KMS-11 (cell line): ENCODE measurements around the gene UCHL3.

Source experiments
- H2AFZ ChIP-seq: fragments of 200-600 bp; sonication (generic); 2 replicates; pipeline ENCODE4 v1.6.1; 2016; ENCODE audit warnings: antibody characterized with exemption, mixed run types, low read depth
- H3K27ac ChIP-seq: fragments of 200-600 bp; sonication (generic); 2 replicates; pipeline ENCODE4 v1.6.1; 2016; ENCODE audit warnings: mild to moderate bottlenecking, mixed run types
- H3K27me3 ChIP-seq: fragments of 200-600 bp; sonication (generic); 2 replicates; pipeline ENCODE4 v1.6.1; 2017; ENCODE audit warnings: mild to moderate bottlenecking, low read depth, mixed run types, moderate library complexity; ENCODE audit not compliant: insufficient read depth
- H3K36me3 ChIP-seq: fragments of 200-600 bp; sonication (generic); 2 replicates; pipeline ENCODE4 v1.6.1; 2017; ENCODE audit warnings: mild to moderate bottlenecking, mixed run types; ENCODE audit not compliant: insufficient read depth
- H3K4me1 ChIP-seq: fragments of 200-600 bp; sonication (generic); 2 replicates; pipeline ENCODE4 v1.6.1; 2016; ENCODE audit warnings: mild to moderate bottlenecking, low read depth, mixed run types; ENCODE audit not compliant: poor library complexity, severe bottlenecking
- H3K4me2 ChIP-seq: fragments of 200-600 bp; sonication (generic); 2 replicates; pipeline ENCODE4 v1.7.0; 2016; ENCODE audit warnings: mild to moderate bottlenecking, mixed run types
- H3K4me3 ChIP-seq: fragments of 200-600 bp; sonication (generic); IDR thresholded peaks from 2 replicates; pipeline ENCODE4 v1.6.1; 2017; ENCODE audit warnings: low read depth, low read length, mixed read lengths; ENCODE audit not compliant: insufficient read depth
- H3K79me2 ChIP-seq: fragments of 200-600 bp; sonication (generic); 2 replicates; pipeline ENCODE4 v1.6.1; 2016; ENCODE audit warnings: low read depth, mixed run types; ENCODE audit not compliant: insufficient read depth
- H3K9ac ChIP-seq: fragments of 200-600 bp; sonication (generic); 2 replicates; pipeline ENCODE4 v1.6.1; 2016; ENCODE audit warnings: mild to moderate bottlenecking, mixed run types
- H4K20me1 ChIP-seq: fragments of 200-600 bp; sonication (generic); 2 replicates; pipeline ENCODE4 v1.6.1; 2016; ENCODE audit warnings: mild to moderate bottlenecking, mixed run types; ENCODE audit not compliant: insufficient read depth
- TF ChIP-seq, protein P1 (sequence below): fragments of 200-600 bp; sonication (generic); conservative IDR thresholded peaks from 2 replicates; pipeline ENCODE4 v1.6.1; 2017; ENCODE audit warnings: low read depth, mild to moderate bottlenecking, antibody characterized with exemption, low read length, moderate library complexity, mixed read lengths

The UCHL3 gene

DNA sequence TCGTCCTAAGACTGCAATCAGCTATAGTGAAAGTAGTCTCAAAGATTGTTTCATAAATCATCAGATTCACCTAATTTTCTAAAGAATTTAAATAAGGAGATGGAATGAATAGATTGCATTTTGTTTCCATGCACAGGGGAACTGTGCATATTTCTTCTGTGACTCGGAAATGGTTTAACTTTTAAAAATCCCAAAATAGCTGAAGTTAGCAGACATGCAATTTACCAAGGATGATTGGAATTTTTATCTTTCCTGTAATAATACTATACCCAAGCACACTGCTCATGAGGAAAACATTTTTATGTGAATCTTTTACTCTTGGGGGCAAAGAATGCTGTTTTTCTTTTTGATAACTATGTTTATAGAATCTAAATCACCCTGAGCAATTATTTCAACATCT lies 71.6 kb downstream of the UCHL3 start:
- no peaks in the 10 kb centered on the region for H3K4me1 ChIP-seq
- no peak overlapping the region for H3K4me3 ChIP-seq
- H4K20me1 ChIP-seq: no peaks in the 10 kb centered on the region
- no peak overlapping the region for H2AFZ ChIP-seq
- no peak overlapping the region for H3K9ac ChIP-seq
- no peaks in the 10 kb centered on the region for H3K27me3 ChIP-seq
- no peak overlapping the region for H3K4me2 ChIP-seq
- H3K36me3 ChIP-seq: no peaks in the 10 kb centered on the region
- TF ChIP-seq, protein P1, sequence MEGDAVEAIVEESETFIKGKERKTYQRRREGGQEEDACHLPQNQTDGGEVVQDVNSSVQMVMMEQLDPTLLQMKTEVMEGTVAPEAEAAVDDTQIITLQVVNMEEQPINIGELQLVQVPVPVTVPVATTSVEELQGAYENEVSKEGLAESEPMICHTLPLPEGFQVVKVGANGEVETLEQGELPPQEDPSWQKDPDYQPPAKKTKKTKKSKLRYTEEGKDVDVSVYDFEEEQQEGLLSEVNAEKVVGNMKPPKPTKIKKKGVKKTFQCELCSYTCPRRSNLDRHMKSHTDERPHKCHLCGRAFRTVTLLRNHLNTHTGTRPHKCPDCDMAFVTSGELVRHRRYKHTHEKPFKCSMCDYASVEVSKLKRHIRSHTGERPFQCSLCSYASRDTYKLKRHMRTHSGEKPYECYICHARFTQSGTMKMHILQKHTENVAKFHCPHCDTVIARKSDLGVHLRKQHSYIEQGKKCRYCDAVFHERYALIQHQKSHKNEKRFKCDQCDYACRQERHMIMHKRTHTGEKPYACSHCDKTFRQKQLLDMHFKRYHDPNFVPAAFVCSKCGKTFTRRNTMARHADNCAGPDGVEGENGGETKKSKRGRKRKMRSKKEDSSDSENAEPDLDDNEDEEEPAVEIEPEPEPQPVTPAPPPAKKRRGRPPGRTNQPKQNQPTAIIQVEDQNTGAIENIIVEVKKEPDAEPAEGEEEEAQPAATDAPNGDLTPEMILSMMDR: no peak
- H3K27ac ChIP-seq: no peak overlapping the region
- no peaks in the 10 kb centered on the region for H3K79me2 ChIP-seq

DNA sequence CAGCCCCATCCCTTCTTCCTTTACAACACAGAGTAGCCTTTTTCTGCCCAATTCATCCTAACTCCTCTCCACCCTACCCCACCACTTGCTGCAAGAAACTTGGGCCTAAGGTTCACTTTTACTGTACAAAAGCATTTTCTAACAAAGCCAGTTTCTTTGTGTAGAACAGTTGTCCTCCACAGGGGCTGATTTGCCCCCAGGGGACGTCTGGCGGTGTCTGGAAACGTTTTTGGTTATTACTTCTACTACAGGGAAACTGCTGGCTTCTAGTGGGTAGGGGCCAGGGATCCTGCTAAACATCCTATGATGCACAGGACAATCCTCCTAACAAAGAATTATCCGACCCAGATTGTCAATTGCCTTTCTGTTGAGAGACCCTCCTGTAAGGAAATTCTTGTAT lies 79.2 kb downstream of the UCHL3 start:
- Histone ChIP-seq H3K4me2 (no peak overlapping the region), H3K79me2 (no peaks in the 10 kb centered on the region), H3K4me3 (no peak overlapping the region), H4K20me1 (no peaks in the 10 kb centered on the region), H3K27ac (no peak overlapping the region), H3K27me3 (no peaks in the 10 kb centered on the region), H3K4me1 (no peaks in the 10 kb centered on the region), H3K9ac (no peak overlapping the region), H3K36me3 (no peaks in the 10 kb centered on the region), H2AFZ (no peak overlapping the region)
- TF ChIP-seq, protein P1: no peak

DNA sequence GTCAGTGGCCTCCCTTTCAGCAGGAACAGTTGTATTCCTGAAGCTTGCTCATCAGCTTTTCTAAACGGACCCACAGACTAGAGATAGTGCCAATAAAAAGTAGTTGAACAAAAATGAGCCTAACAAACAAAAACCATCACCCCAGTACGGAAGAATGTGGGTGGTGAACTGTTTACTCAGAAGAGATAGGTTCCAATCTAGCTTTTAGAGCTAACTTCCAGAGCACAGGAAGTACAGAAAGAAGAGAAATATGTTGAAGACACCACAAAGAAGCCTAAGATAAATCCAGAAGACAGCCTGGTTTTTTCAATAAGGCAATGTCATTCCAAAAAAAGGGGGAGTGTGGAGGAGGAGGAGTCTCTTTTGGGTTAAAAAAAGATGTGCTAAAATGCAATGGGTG lies 83.7 kb downstream of the UCHL3 start:
- TF ChIP-seq, protein P1: no peak
- Histone ChIP-seq H3K4me1 (peaks cover 7% of the 10 kb centered on the region), H3K27ac (no peak overlapping the region), H3K27me3 (no peaks in the 10 kb centered on the region), H3K36me3 (no peaks in the 10 kb centered on the region), H2AFZ (no peak overlapping the region), H3K4me3 (no peak overlapping the region), H4K20me1 (no peaks in the 10 kb centered on the region), H3K79me2 (no peaks in the 10 kb centered on the region), H3K9ac (no peak overlapping the region), H3K4me2 (no peak overlapping the region)

DNA sequence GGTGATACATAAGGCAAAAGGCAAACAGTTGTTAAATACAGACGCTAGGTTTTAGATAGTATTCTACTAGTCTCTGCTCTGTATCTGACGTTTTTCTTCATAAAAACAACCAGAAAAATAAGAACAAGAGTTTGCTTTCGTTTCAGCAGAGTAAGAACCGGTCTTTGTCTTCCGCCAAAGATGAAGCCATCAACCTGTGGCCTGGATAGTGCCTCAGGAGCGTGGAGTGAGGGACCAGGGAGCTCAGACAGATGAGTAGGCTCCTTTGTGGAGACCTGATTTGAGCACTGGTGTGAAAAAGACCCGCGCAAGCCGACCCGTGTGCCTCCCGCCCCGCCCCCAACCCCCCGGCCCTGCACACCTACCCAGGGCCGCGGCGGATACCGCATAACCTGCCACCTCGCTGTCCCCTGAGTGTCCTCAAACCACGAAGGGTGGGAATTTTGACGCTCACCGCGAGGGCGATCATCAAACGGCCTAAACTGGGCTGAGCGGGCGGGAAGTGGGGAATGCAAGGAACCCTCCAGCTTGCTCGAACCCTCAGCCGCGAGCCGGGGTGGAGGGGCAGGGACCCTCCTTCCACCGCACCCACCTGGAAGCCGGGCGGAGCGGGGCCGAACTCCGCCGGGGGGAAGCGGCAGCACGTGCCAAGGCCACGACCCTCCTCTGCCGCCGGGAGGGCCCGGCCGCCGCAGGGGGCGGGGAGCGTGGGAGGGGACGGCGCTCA lies 85.7 kb downstream of the UCHL3 start:
- no peaks in the 10 kb centered on the region for H3K27me3 ChIP-seq
- H3K4me3 ChIP-seq: no peak overlapping the region
- peaks cover 21% of the 10 kb centered on the region for H3K4me1 ChIP-seq
- peak overlapping the region; percentile 49; the same call in 1 of the 2 replicates for H2AFZ ChIP-seq
- no peak overlapping the region for H3K9ac ChIP-seq
- no peaks in the 10 kb centered on the region for H3K36me3 ChIP-seq
- H4K20me1 ChIP-seq: no peaks in the 10 kb centered on the region
- no peak overlapping the region for H3K27ac ChIP-seq
- no peak overlapping the region for H3K4me2 ChIP-seq
- H3K79me2 ChIP-seq: no peaks in the 10 kb centered on the region
- TF ChIP-seq, protein P1: no peak
